SK-N-SH treated with all-trans-retinoic acid at 6 μM for 48 hours (cell line): ENCODE measurements around the gene HOOK1.
"Not testable (repeated sequence)": the region's sequence is repeated elsewhere in the genome, so short reads cannot be mapped to it uniquely, and the experiment has no call there.

ENCODE experiments used
- ATAC-seq: fragments of 200-7000 bp; cut with Tn5 transposase; 3 replicates; pipeline ENCODE4 v1.9.1; 2020; ENCODE audit warnings: mild to moderate bottlenecking, moderate library complexity
- ARNTL ChIP-seq: fragments of 450-650 bp; formaldehyde crosslinking; IDR thresholded peaks from 2 replicates; pipeline ENCODE4 v1.5.0; 2020; ENCODE audit warnings: low read depth, mild to moderate bottlenecking, moderate library complexity, borderline replicate concordance
- BACH2 ChIP-seq: fragments of 250-450 bp; sonication (Bioruptor Pico); IDR thresholded peaks from 2 replicates; pipeline ENCODE4 v1.9.0; 2021; ENCODE audit warnings: mild to moderate bottlenecking, borderline replicate concordance
- CREB5 ChIP-seq: fragments of 250-450 bp; sonication (Bioruptor Pico); IDR thresholded peaks from 2 replicates; pipeline ENCODE4 v1.5.1; 2020; ENCODE audit warnings: low read depth, mild to moderate bottlenecking, moderate library complexity
- CSRNP3 ChIP-seq: fragments of 250-450 bp; sonication (Bioruptor Pico); IDR thresholded peaks from 2 replicates; pipeline ENCODE4 v1.5.1; 2021; ENCODE audit warnings: mild to moderate bottlenecking, moderate library complexity
- POU6F1 ChIP-seq: fragments of 250-450 bp; sonication (Bioruptor Pico); IDR thresholded peaks from 2 replicates; pipeline ENCODE4 v1.8.0; 2021; ENCODE audit warnings: low read depth, mild to moderate bottlenecking, moderate library complexity, borderline replicate concordance
- TSHZ2 ChIP-seq: fragments of 250-450 bp; sonication (Bioruptor Pico); IDR thresholded peaks from 2 replicates; pipeline ENCODE4 v1.5.0; 2020; ENCODE audit warnings: mild to moderate bottlenecking, moderate library complexity
- ZFP3 ChIP-seq: fragments of 250-450 bp; sonication (Bioruptor Pico); IDR thresholded peaks from 2 replicates; pipeline ENCODE4 v1.5.0; 2020; ENCODE audit warnings: mild to moderate bottlenecking, moderate library complexity

Gene HOOK1

GRCh38 chr1:59919746-59920145, 105.0 kb downstream of the HOOK1 start:
- TF ChIP-seq ARNTL (no peak), ZFP3 (CRISPR knock-in tag) (no peak), CSRNP3 (no peak), CREB5 (CRISPR knock-in tag) (no peak), POU6F1 (CRISPR knock-in tag) (no peak), BACH2 (CRISPR knock-in tag) (no peak)
- ATAC-seq = no peak

GRCh38 chr1:59921258-59921899, 106.6 kb downstream of the HOOK1 start:
- not testable (repeated sequence) for ATAC-seq

GRCh38 chr1:59924653-59925052, 109.9 kb downstream of the HOOK1 start:
- TF ChIP-seq TSHZ2 = no peak
- ATAC-seq = no peak
